IMR-90 (cell line): ENCODE results near the gene ZC2HC1B. TPM values are rescaled to one million over a fixed set of nuclear protein-coding genes. Genes with fewer than 3 reads are reported as not detected.

ENCODE experiments used
- ATAC-seq: fragments of 200-7000 bp; cut with Tn5 transposase; 2 replicates; pipeline ENCODE4 v1.9.1; 2020; ENCODE audit warnings: low read depth, mild to moderate bottlenecking, moderate library complexity
- BruUV-seq: library from RNA; stranded (reverse); fragments of 400-500 nt; replicated peaks from 2 replicates; lab custom pipeline; 2021; lab: Mats Ljungman, UMichigan
- CTCF ChIA-PET: fragments of 300-600 bp; formaldehyde crosslinking; extraction: SDS; loops from one replicate; lab custom pipeline; 2021; ENCODE audit warnings: antibody characterized with exemption; lab: Yijun Ruan, JAX
- POLR2A ChIA-PET: fragments of 300-600 bp; sonication (Branson Sonifier 250); formaldehyde crosslinking; loops from one replicate; lab custom pipeline; 2022; ENCODE audit warnings: antibody characterized with exemption; ENCODE audit not compliant: unreplicated experiment; lab: Charles Lee
- DNase-seq: peaks from one replicate; pipeline ENCODE4 v3.0.0; 2013
- H2AFZ ChIP-seq: replicated peaks from 2 replicates; pipeline ENCODE3; 2013; ENCODE audit warnings: low read length, mild to moderate bottlenecking; ENCODE audit not compliant: poor library complexity
- H2AK5ac ChIP-seq: 2 replicates; pipeline ENCODE4 v1.6.1; 2013; ENCODE audit warnings: low read depth, low read length, inconsistent platforms
- H2AK9ac ChIP-seq: replicated peaks from 2 replicates; pipeline ENCODE3; 2013; ENCODE audit warnings: mild to moderate bottlenecking, low read depth, low read length, moderate library complexity; ENCODE audit not compliant: poor library complexity
- H2BK120ac ChIP-seq: 2 replicates; pipeline ENCODE4 v1.6.1; 2013; ENCODE audit warnings: low read depth, low read length, inconsistent platforms
- H2BK15ac ChIP-seq: 3 replicates; pipeline ENCODE4 v1.6.1; 2013; ENCODE audit warnings: low read depth, low read length, inconsistent platforms
- H2BK20ac ChIP-seq: 2 replicates; pipeline ENCODE4 v1.6.1; 2013; ENCODE audit warnings: low read depth, mild to moderate bottlenecking, inconsistent platforms, low read length, moderate library complexity
- H2BK5ac ChIP-seq: 2 replicates; pipeline ENCODE4 v1.6.1; 2013; ENCODE audit warnings: mild to moderate bottlenecking, low read depth, low read length, inconsistent platforms; ENCODE audit not compliant: poor library complexity, severe bottlenecking
- H3K14ac ChIP-seq: replicated peaks from 2 replicates; pipeline ENCODE4 v1.6.1; 2013; ENCODE audit warnings: low read depth, low read length, inconsistent platforms
- H3K18ac ChIP-seq: 2 replicates; pipeline ENCODE4 v1.6.1; 2013; ENCODE audit warnings: low read depth, low read length, control low read depth
- H3K23ac ChIP-seq: 2 replicates; pipeline ENCODE4 v1.6.1; 2013; ENCODE audit warnings: low read depth, low read length, inconsistent platforms
- H3K27ac ChIP-seq: 2 replicates; pipeline ENCODE4 v1.5.1; 2013; ENCODE audit warnings: mild to moderate bottlenecking, control low read depth, low read length; ENCODE audit not compliant: insufficient read depth
- H3K27me3 ChIP-seq: 2 replicates; pipeline ENCODE4 v1.6.1; 2013; ENCODE audit warnings: low read length; ENCODE audit not compliant: control insufficient read depth, insufficient read depth
- H3K36me3 ChIP-seq: 2 replicates; pipeline ENCODE4 v1.6.1; 2013; ENCODE audit warnings: low read length, mixed read lengths; ENCODE audit not compliant: control insufficient read depth, insufficient read depth
- H3K4ac ChIP-seq: 2 replicates; pipeline ENCODE4 v1.6.1; 2013; ENCODE audit warnings: low read depth, low read length, inconsistent platforms
- H3K4me1 ChIP-seq: 2 replicates; pipeline ENCODE4 v1.6.1; 2013; ENCODE audit warnings: low read length, mixed read lengths; ENCODE audit not compliant: control insufficient read depth, insufficient read depth
- H3K4me2 ChIP-seq: 2 replicates; pipeline ENCODE4 v1.6.1; 2013; ENCODE audit warnings: low read depth, mild to moderate bottlenecking, control low read depth, low read length, moderate library complexity
- H3K4me3 ChIP-seq: 2 replicates; pipeline ENCODE4 v1.5.1; 2013; ENCODE audit warnings: low read depth, mild to moderate bottlenecking, control low read depth, low read length, moderate library complexity; ENCODE audit not compliant: insufficient read depth
- H3K56ac ChIP-seq: 2 replicates; pipeline ENCODE4 v1.6.1; 2013; ENCODE audit warnings: low read length, inconsistent platforms; ENCODE audit not compliant: insufficient read depth; ENCODE audit errors: extremely low read depth
- H3K79me1 ChIP-seq, 2 experiments: 2 replicates each; pipeline ENCODE4 v1.6.1; 2013; ENCODE audit warnings: low read length in 2 of 2, inconsistent platforms in 1 of 2, low read depth in 1 of 2
- H3K9ac ChIP-seq: 2 replicates; pipeline ENCODE4 v1.6.1; 2013; ENCODE audit warnings: low read depth, low read length, control low read depth
- H3K9me1 ChIP-seq: 2 replicates; pipeline ENCODE4 v1.6.1; 2013; ENCODE audit warnings: low read length, inconsistent platforms; ENCODE audit not compliant: insufficient read depth
- H3K9me3 ChIP-seq: 2 replicates; pipeline ENCODE4 v1.6.1; 2013; ENCODE audit warnings: low read length; ENCODE audit not compliant: control insufficient read depth, insufficient read depth
- H4K20me1 ChIP-seq: 2 replicates; pipeline ENCODE4 v1.6.1; 2013; ENCODE audit warnings: low read length, inconsistent platforms; ENCODE audit not compliant: insufficient read depth
- H4K5ac ChIP-seq: 2 replicates; pipeline ENCODE4 v1.6.1; 2013; ENCODE audit warnings: mild to moderate bottlenecking, low read depth, low read length, control low read depth
- H4K8ac ChIP-seq, 2 experiments: 2 replicates each; pipeline ENCODE4 v1.6.1; 2013; ENCODE audit warnings: low read depth in 2 of 2, low read length in 2 of 2, control low read depth in 1 of 2, inconsistent platforms in 1 of 2
- H4K91ac ChIP-seq: 2 replicates; pipeline ENCODE4 v1.6.1; 2013; ENCODE audit warnings: low read depth, low read length, inconsistent platforms; ENCODE audit not compliant: insufficient read depth
- MXI1 ChIP-seq: IDR thresholded peaks from 2 replicates; pipeline ENCODE4 v1.6.1; 2012; ENCODE audit warnings: low read depth, mild to moderate bottlenecking, low read length, moderate library complexity, borderline replicate concordance
- NFE2L2 ChIP-seq: fragments of 150-350 bp; IDR thresholded peaks from 2 replicates; pipeline ENCODE4 v1.6.1; 2016; ENCODE audit warnings: low read depth, mild to moderate bottlenecking, low read length
- POLR2A ChIP-seq: IDR thresholded peaks from 2 replicates; pipeline ENCODE4 v1.6.1; 2012; ENCODE audit warnings: mild to moderate bottlenecking, low read depth, low read length
- USF2 ChIP-seq: fragments of 150-350 bp; IDR thresholded peaks from 2 replicates; pipeline ENCODE4 v1.6.1; 2017; ENCODE audit warnings: mild to moderate bottlenecking, antibody characterized with exemption, low read length, low read depth
- WGBS, 2 experiments: methylation state at CpG; one replicate each; pipeline versions ENCODE4 v1.1.5 to v1.1.7; 2013; ENCODE audit warnings: missing lambda C conversion rate in 2 of 2; ENCODE audit not compliant: insufficient read length in 1 of 2; ENCODE audit errors: extremely low coverage in 2 of 2; 5-methylcytosine and 5-hydroxymethylcytosine counted together
- dilution Hi-C: fragments of 300-500 bp; cut with HindIII; formaldehyde crosslinking; loops from one replicate; pipeline ENCODE4 v1.14.3; 2018; ENCODE audit warnings: low sequenced_read_pairs; ENCODE audit not compliant: unreplicated experiment
- in situ Hi-C: fragments of 300-500 bp; cut with MboI; formaldehyde crosslinking; loops from 3 replicates; pipeline ENCODE4 v1.14.3; 2019; ENCODE audit warnings: low sequenced_read_pairs, inconsistent platforms, mixed read lengths
- intact Hi-C: fragments of 100-400 bp; cut with micrococcal nuclease; formaldehyde crosslinking; loops from 2 replicates; pipeline ENCODE4 v1.10.0; 2022
- microRNA-seq, 2 experiments: library from miRNA; stranded (forward) in 1 of 2; unstranded in 1 of 2; fragments of 10-50 nt in 1 of 2; fragments of <30 nt in 1 of 2; gene quantifications in 1 of 2; microRNA quantifications in 1 of 2; one replicate each; pipeline versions ENCODE3 to v1.1.0; 2013 to 2020; ENCODE audit not compliant: insufficient read depth in 1 of 2, insufficient read length in 1 of 2, unreplicated experiment in 1 of 2
- polyA plus RNA-seq, 3 experiments: library from polyadenylated mRNA; depleted of rRNA; stranded (reverse); fragments of >200 nt; gene quantifications; 2 replicates each; pipeline ENCODE4 v1.2.3, GENCODE V29; 2012; ENCODE audit warnings: low replicate concordance in 1 of 3
- small RNA-seq, 5 experiments: library from RNA; depleted of rRNA; stranded (forward); fragments of <200 nt; gene quantifications; one replicate each; pipeline ENCODE3, GENCODE V24; 2012
- total RNA-seq: library from RNA; depleted of rRNA; stranded (reverse); fragments of >200 nt; gene quantifications from 2 replicates; pipeline ENCODE4 v1.2.3, GENCODE V29; 2012; rRNA removed

Gene ZC2HC1B
- total and polyA plus RNA-seq, 2 of the 4 experiments (the other 2 are of a cell fraction): not detected

GRCh38 chr6:143986463-143987065 is 122.3 kb downstream of the ZC2HC1B start:
- H3K27me3 ChIP-seq: peaks cover 1% of the 10 kb centered on the region
- no peaks in the 10 kb centered on the region for H3K4me1 ChIP-seq
- no TSS peak for BruUV-seq
- WGBS, 2 experiments: 33% methylated on average over 2 of the region's 5 CpGs; no CpG with 5 or more reads in 1 of the 2 experiments
- no peaks in the 10 kb centered on the region for H3K9me3 ChIP-seq
- no peaks in the 10 kb centered on the region for H3K9me1 ChIP-seq
- no peak overlapping the region for H4K8ac ChIP-seq
- no peak overlapping the region for H2BK20ac ChIP-seq
- H4K20me1 ChIP-seq: no peaks in the 10 kb centered on the region
- no peak overlapping the region for H2BK5ac ChIP-seq
- H3K4ac ChIP-seq: no peak overlapping the region
- H3K18ac ChIP-seq: no peak overlapping the region
- no peak overlapping the region for H3K4me2 ChIP-seq
- intact Hi-C loops (no loop called here), in situ Hi-C loops (no loop called here), dilution Hi-C loops (no loop called here)
- H4K5ac ChIP-seq: no peak overlapping the region
- ATAC-seq: no peak
- no peak overlapping the region for H3K4me3 ChIP-seq
- no peak overlapping the region for H3K9ac ChIP-seq
- no peak overlapping the region for H4K91ac ChIP-seq
- TF ChIP-seq NFE2L2: no peak
- no peak for TF ChIP-seq POLR2A
- TF ChIP-seq MXI1: no peak
- TF ChIP-seq USF2: no peak
- H3K79me1 ChIP-seq: peaks cover 3 to 19% of the 10 kb centered on the region in 2 experiments
- H2BK15ac ChIP-seq: no peak overlapping the region
- CTCF ChIA-PET: interaction anchor here (0.9 kb wide), 1 partner anchor 411 kb away, joined by 4 read pairs; no protein-coding TSS in a partner anchor
- POLR2A ChIA-PET: no interaction called here
- H3K56ac ChIP-seq: no peak overlapping the region
- 0 out of 2 replicates have a peak, but pooled peaks cover 1% of the 10 kb centered on the region for H3K36me3 ChIP-seq
- no peak for DNase-seq
- no peak overlapping the region for H2AFZ ChIP-seq
- H2AK5ac ChIP-seq: no peak overlapping the region
- H3K23ac ChIP-seq: no peak overlapping the region
- no peak overlapping the region for H2AK9ac ChIP-seq
- no peak overlapping the region for H2BK120ac ChIP-seq
- no peak overlapping the region for H3K27ac ChIP-seq
- no peak overlapping the region for H3K14ac ChIP-seq

Small RNA genes lying within 50 kb of the gene (microRNA-seq; reads per million reads assigned to microRNA genes)
- not detected for gene ZC2HC1B (ENCODE audit: insufficient read depth, insufficient read length)

Small RNA genes lying within 50 kb of the gene (small RNA-seq; reads per million reads assigned to genes)
- gene ZC2HC1B: 0 reads per million in 5 experiments

Other genes starting within 250 kb of the ZC2HC1B start
- 74.2 and 76.9 TPM in 2 replicates for gene PHACTR2, start 186.5 kb upstream of the ZC2HC1B start, total RNA-seq
- gene PHACTR2, start 186.5 kb upstream of the ZC2HC1B start, polyA plus RNA-seq (2012; rRNA removed): 12.7 and 14.5 TPM in 2 replicates
- 11.1 and 26.1 TPM in 2 replicates for gene LTV1, start 21.1 kb upstream of the ZC2HC1B start, total RNA-seq
- gene LTV1, start 21.1 kb upstream of the ZC2HC1B start, polyA plus RNA-seq (2012; rRNA removed): 17.9 and 19.0 TPM in 2 replicates
- 15.3 and 23.3 TPM in 2 replicates for gene PLAGL1, start 143.8 kb downstream of the ZC2HC1B start, total RNA-seq
- gene PLAGL1, start 143.8 kb downstream of the ZC2HC1B start, polyA plus RNA-seq (2012; rRNA removed): 73.4 and 73.8 TPM in 2 replicates
- 227 and 242 TPM in 2 replicates for gene SF3B5, start 231.1 kb downstream of the ZC2HC1B start, total RNA-seq
- gene SF3B5, start 231.1 kb downstream of the ZC2HC1B start, polyA plus RNA-seq (2012; rRNA removed): 290 and 333 TPM in 2 replicates